HepG2 (cell line): ENCODE data around the gene SMG5. TPM values are rescaled to one million over a fixed set of nuclear protein-coding genes. Genes with fewer than 3 reads are reported as not detected.

ENCODE experiments used
- EHMT2 ChIP-seq: fragments of 200-600 bp; sonication (generic); IDR thresholded peaks from 2 replicates; pipeline ENCODE4 v1.7.0; 2017; ENCODE audit warnings: antibody characterized with exemption, low read depth, low read length, borderline replicate concordance
- JARID2 ChIP-seq: sonication (generic); formaldehyde crosslinking; IDR thresholded peaks from 2 replicates; pipeline ENCODE4 v1.8.1; 2023; ENCODE audit warnings: missing genetic modification reagents, inconsistent platforms; ENCODE audit not compliant: insufficient replicate concordance
- KMT2B ChIP-seq: IDR thresholded peaks from 2 replicates; pipeline ENCODE4 v1.6.1; 2016; ENCODE audit warnings: missing genetic modification reagents, missing compliant biosample characterization
- NFATC3 ChIP-seq: sonication (generic); formaldehyde crosslinking; IDR thresholded peaks from 2 replicates; pipeline ENCODE4 v1.5.1; 2020; ENCODE audit warnings: mild to moderate bottlenecking, missing genetic modification reagents
- NR2F6 ChIP-seq, 2 experiments: IDR thresholded peaks; 2 replicates each; pipeline ENCODE4 v1.6.1; 2016; ENCODE audit warnings: antibody characterized with exemption in 1 of 2, mild to moderate bottlenecking in 1 of 2
- RFX1 ChIP-seq: fragments of 450-650 bp; IDR thresholded peaks from 2 replicates; pipeline ENCODE4 v1.6.1; 2017
- SAP130 ChIP-seq: IDR thresholded peaks from 2 replicates; pipeline ENCODE4 v1.6.1; 2016; ENCODE audit warnings: low read depth
- USF2 ChIP-seq, 2 experiments: sonication (generic) in 1 of 2; formaldehyde crosslinking in 1 of 2; IDR thresholded peaks; 2 replicates each; pipeline versions ENCODE4 v1.5.1 to v1.6.1; 2011 to 2020; ENCODE audit warnings: borderline replicate concordance in 1 of 2, low read depth in 1 of 2, low read length in 1 of 2, mild to moderate bottlenecking in 1 of 2, missing genetic modification reagents in 1 of 2, moderate library complexity in 1 of 2
- ZFP82 ChIP-seq: sonication (generic); formaldehyde crosslinking; IDR thresholded peaks from 2 replicates; pipeline ENCODE4 v1.5.1; 2020; ENCODE audit warnings: mild to moderate bottlenecking, missing genetic modification reagents, borderline replicate concordance
- ZNF121 ChIP-seq: sonication (generic); formaldehyde crosslinking; IDR thresholded peaks from 2 replicates; pipeline ENCODE4 v1.5.0; 2020; ENCODE audit warnings: mild to moderate bottlenecking, missing genetic modification reagents
- ZNF335 ChIP-seq: sonication (generic); formaldehyde crosslinking; IDR thresholded peaks from 2 replicates; pipeline ENCODE4 v1.4.0; 2020; ENCODE audit warnings: missing genetic modification reagents
- ZNF367 ChIP-seq: sonication (generic); formaldehyde crosslinking; IDR thresholded peaks from 2 replicates; pipeline ENCODE4 v1.4.0; 2020; ENCODE audit warnings: missing genetic modification reagents, borderline replicate concordance
- ZNF460 ChIP-seq: sonication (generic); formaldehyde crosslinking; IDR thresholded peaks from 2 replicates; pipeline ENCODE4 v1.5.1; 2020; ENCODE audit warnings: missing genetic modification reagents, mild to moderate bottlenecking, borderline replicate concordance
- ZNF788 ChIP-seq: sonication (generic); formaldehyde crosslinking; IDR thresholded peaks from 2 replicates; pipeline ENCODE4 v1.5.0; 2020; ENCODE audit warnings: mild to moderate bottlenecking, missing genetic modification reagents, borderline replicate concordance
- ZNF792 ChIP-seq: IDR thresholded peaks from 2 replicates; pipeline ENCODE4 v1.6.1; 2016
- ZNF816 ChIP-seq: sonication (generic); formaldehyde crosslinking; IDR thresholded peaks from 2 replicates; pipeline ENCODE4 v1.8.0; 2022; ENCODE audit warnings: missing genetic modification reagents, mild to moderate bottlenecking, borderline replicate concordance
- polyA plus RNA-seq, 8 experiments: library from polyadenylated mRNA; depleted of rRNA in 3 of 8; stranded (reverse) in 7 of 8; unstranded in 1 of 8; fragments of >200 nt; fragmentation: Illumina TruSeq in 4 of 8; extraction: Trizol in 4 of 8; gene quantifications; 2 replicates each; pipeline versions ENCODE4 v1.2.1 to v1.2.3, GENCODE V29; 2011 to 2016; ENCODE audit warnings: low read depth in 4 of 8, missing spikeins in 1 of 8, mixed read lengths in 1 of 8; ENCODE audit not compliant: insufficient read depth in 1 of 8
- total RNA-seq, 5 experiments: library from RNA; depleted of rRNA; stranded (reverse); fragments of >200 nt; fragmentation: Illumina TruSeq; extraction: Trizol; gene quantifications; 2 replicates each; pipeline ENCODE4 v1.2.3, GENCODE V29; 2016; ENCODE audit warnings: low read depth in 1 of 5
- TF ChIP-seq, protein P1 (sequence below): sonication (generic); formaldehyde crosslinking; IDR thresholded peaks from 2 replicates; pipeline ENCODE4 v1.5.1; 2020; ENCODE audit warnings: mild to moderate bottlenecking, moderate library complexity, missing genetic modification reagents
- TF ChIP-seq, protein P2 (sequence below): sonication (generic); formaldehyde crosslinking; IDR thresholded peaks from 2 replicates; pipeline ENCODE4 v1.5.0; 2020; ENCODE audit warnings: missing genetic modification reagents
- TF ChIP-seq, protein P3 (sequence below): sonication (generic); formaldehyde crosslinking; IDR thresholded peaks from 2 replicates; pipeline ENCODE4 v1.5.0; 2020; ENCODE audit warnings: mild to moderate bottlenecking, low read depth, missing genetic modification reagents, borderline replicate concordance
- TF ChIP-seq, protein P4 (sequence below): sonication (generic); formaldehyde crosslinking; IDR thresholded peaks from 2 replicates; pipeline ENCODE4 v1.5.1; 2020; ENCODE audit warnings: mild to moderate bottlenecking, missing genetic modification reagents

SMG5 gene
- total and polyA plus RNA-seq, 2 of the 13 experiments (the other 11 are each of a cell fraction or from before 2014, with no cell fraction given): 50.5 to 84.0 TPM

DNA sequence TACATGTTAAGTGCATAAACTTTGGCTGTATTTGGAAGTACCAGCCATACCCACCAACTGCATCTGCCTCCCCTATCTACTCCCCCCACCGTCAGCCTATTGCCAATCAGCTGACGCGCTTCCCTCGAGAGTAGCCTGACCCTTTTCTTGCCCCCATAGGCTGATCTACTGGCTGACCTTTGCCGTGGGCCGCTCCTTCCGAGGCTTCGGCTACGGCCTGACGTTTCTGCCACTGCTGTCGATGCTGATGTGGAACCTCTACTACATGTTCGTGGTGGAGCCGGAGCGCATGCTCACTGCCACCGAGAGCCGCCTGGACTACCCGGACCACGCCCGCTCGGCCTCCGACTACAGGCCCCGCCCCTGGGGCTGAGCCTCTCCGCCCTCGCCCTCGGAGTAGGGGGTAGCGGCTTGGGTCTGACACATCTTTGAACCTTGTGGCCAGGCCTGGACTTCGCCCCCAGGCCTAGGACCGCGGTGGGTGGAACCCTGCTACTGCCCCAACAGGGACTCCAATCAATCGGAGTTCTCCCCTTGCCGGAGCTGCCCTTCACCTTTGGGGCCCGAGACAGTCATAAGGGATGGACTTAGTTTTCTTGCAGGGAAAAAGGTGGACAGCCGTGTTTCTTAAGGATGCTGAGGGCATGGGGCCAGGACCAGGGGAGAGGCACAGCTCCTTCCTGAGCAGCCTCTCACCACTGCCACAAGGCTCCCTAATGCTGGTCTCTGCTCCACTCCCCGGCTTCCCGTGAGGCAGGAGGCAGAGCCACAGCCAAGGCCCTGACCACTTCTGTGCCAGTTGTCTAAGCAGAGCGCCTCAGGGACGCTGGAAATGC lies 8.8 kb upstream of the SMG5 start (continued):
- TF ChIP-seq USF2 (IDR thresholded peaks at IDR 0.05; ENCODE audit: low read depth, low read length) (no peak), USF2 (CRISPR knock-in tag; IDR thresholded peaks at IDR 0.05; ENCODE audit: borderline replicate concordance) (no peak; the same call in 1 of the 2 replicates), SAP130 (peak; percentile 93), ZNF367 (CRISPR knock-in tag) (no peak), RFX1 (no peak), KMT2B (CRISPR knock-in tag) (no peak), ZNF121 (CRISPR knock-in tag) (no peak), ZNF460 (CRISPR knock-in tag) (no peak), ZFP82 (CRISPR knock-in tag) (no peak; the same call in 1 of the 2 replicates), ZNF788 (CRISPR knock-in tag) (peak; percentile 22; the same call in 1 of the 2 replicates), NR2F6 (IDR thresholded peaks at IDR 0.05) (peak; percentile 53; the same call in 1 of the 2 replicates), NR2F6 (CRISPR knock-in tag; IDR thresholded peaks at IDR 0.05) (peak; percentile 59; the same call in 1 of the 2 replicates), JARID2 (CRISPR knock-in tag) (no peak), ZNF335 (CRISPR knock-in tag) (0 out of 2 replicates have a peak, but pooled peaks have one; percentile 47), ZNF792 (CRISPR knock-in tag) (no peak), NFATC3 (CRISPR knock-in tag) (0 out of 2 replicates have a peak, but pooled peaks have one; percentile 34), ZNF816 (CRISPR knock-in tag) (no peak), EHMT2 (no peak)
- TF ChIP-seq, protein P1, sequence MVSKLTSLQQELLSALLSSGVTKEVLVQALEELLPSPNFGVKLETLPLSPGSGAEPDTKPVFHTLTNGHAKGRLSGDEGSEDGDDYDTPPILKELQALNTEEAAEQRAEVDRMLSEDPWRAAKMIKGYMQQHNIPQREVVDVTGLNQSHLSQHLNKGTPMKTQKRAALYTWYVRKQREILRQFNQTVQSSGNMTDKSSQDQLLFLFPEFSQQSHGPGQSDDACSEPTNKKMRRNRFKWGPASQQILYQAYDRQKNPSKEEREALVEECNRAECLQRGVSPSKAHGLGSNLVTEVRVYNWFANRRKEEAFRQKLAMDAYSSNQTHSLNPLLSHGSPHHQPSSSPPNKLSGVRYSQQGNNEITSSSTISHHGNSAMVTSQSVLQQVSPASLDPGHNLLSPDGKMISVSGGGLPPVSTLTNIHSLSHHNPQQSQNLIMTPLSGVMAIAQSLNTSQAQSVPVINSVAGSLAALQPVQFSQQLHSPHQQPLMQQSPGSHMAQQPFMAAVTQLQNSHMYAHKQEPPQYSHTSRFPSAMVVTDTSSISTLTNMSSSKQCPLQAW (CRISPR knock-in tag): peak; percentile 84
- TF ChIP-seq, protein P2, sequence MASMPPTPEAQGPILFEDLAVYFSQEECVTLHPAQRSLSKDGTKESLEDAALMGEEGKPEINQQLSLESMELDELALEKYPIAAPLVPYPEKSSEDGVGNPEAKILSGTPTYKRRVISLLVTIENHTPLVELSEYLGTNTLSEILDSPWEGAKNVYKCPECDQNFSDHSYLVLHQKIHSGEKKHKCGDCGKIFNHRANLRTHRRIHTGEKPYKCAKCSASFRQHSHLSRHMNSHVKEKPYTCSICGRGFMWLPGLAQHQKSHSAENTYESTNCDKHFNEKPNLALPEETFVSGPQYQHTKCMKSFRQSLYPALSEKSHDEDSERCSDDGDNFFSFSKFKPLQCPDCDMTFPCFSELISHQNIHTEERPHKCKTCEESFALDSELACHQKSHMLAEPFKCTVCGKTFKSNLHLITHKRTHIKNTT (CRISPR knock-in tag): no peak
- TF ChIP-seq, protein P3, sequence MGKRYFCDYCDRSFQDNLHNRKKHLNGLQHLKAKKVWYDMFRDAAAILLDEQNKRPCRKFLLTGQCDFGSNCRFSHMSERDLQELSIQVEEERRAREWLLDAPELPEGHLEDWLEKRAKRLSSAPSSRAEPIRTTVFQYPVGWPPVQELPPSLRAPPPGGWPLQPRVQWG (CRISPR knock-in tag): no peak
- TF ChIP-seq, protein P4, sequence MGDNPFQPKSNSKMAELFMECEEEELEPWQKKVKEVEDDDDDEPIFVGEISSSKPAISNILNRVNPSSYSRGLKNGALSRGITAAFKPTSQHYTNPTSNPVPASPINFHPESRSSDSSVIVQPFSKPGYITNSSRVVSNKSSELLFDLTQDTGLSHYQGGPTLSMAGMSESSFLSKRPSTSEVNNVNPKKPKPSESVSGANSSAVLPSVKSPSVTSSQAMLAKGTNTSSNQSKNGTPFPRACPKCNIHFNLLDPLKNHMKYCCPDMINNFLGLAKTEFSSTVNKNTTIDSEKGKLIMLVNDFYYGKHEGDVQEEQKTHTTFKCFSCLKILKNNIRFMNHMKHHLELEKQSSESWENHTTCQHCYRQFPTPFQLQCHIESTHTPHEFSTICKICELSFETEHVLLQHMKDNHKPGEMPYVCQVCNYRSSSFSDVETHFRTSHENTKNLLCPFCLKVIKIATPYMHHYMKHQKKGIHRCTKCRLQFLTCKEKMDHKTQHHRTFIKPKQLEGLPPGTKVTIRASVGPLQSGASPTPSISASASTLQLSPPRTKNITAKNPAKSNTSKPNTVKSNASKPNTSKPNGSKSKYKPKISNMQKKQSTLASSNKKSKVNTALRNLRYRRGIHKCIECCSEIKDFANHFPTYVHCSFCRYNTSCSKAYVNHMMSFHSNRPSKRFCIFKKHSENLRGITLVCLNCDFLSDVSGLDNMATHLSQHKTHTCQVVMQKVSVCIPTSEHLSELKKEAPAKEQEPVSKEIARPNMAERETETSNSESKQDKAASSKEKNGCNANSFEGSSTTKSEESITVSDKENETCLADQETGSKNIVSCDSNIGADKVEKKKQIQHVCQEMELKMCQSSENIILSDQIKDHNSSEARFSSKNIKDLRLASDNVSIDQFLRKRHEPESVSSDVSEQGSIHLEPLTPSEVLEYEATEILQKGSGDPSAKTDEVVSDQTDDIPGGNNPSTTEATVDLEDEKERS (CRISPR knock-in tag): peak; percentile 83; the same call in 1 of the 2 replicates
